GM12878 (cell line): ENCODE measurements around the gene NEGR1. TPM values are rescaled to one million over a fixed set of nuclear protein-coding genes. Genes with fewer than 3 reads are reported as not detected.

Source experiments
- ATAC-seq: fragments of 200-7000 bp; cut with Tn5 transposase; 3 replicates; pipeline ENCODE4 v1.9.1; 2020; ENCODE audit warnings: mild to moderate bottlenecking, moderate library complexity
- BruUV-seq: library from RNA; stranded (reverse); fragments of 400-500 nt; replicated peaks from 2 replicates; lab custom pipeline; 2021; lab: Mats Ljungman, UMichigan
- CTCF ChIA-PET: fragments of 300-600 bp; sonication (Branson Sonifier 250); formaldehyde crosslinking; extraction: SDS; loops from one replicate; lab custom pipeline; 2021; ENCODE audit warnings: inconsistent platforms; lab: Yijun Ruan, JAX
- POLR2A ChIA-PET: fragments of 350-600 bp; formaldehyde crosslinking; extraction: SDS; loops from one replicate; lab custom pipeline; 2021; ENCODE audit warnings: inconsistent platforms; lab: Charles Lee
- RAD21 ChIA-PET: fragments of 300-600 bp; sonication (Branson Sonifier 250); formaldehyde crosslinking; loops from one replicate; lab custom pipeline; 2023; ENCODE audit warnings: antibody characterized with exemption; ENCODE audit not compliant: unreplicated experiment; lab: Charles Lee
- SMC1A ChIA-PET: fragments of 300-600 bp; sonication (Branson Sonifier 250); formaldehyde crosslinking; loops from one replicate; lab custom pipeline; 2023; ENCODE audit not compliant: unreplicated experiment, uncharacterized antibody; lab: Charles Lee
- DNase-seq: peaks from one replicate; pipeline ENCODE4 v3.0.0-alpha.2; 2011; ENCODE audit warnings: low read depth, low spot score
- FAIRE-seq: peaks from 3 replicates; lab custom pipeline; 2011; peaks lifted over from hg19 to GRCh38; lab: Jason Lieb, UNC
- H2AFZ ChIP-seq: 2 replicates; pipeline ENCODE4 v1.6.0; 2011; ENCODE audit warnings: low read depth, low read length, control low read depth; ENCODE audit not compliant: control insufficient read depth
- H3K27ac ChIP-seq: 2 replicates; pipeline ENCODE4 v1.5.1; 2011; ENCODE audit warnings: control low read depth; ENCODE audit not compliant: control insufficient read depth, insufficient read depth
- H3K27me3 ChIP-seq, 2 experiments: replicated peaks in 1 of 2; 2 replicates each; pipeline versions ENCODE4 v1.6.0 to v1.6.1; 2011; ENCODE audit warnings: low read length in 1 of 2; ENCODE audit not compliant: control insufficient read depth in 2 of 2, insufficient read depth in 2 of 2
- H3K36me3 ChIP-seq, 2 experiments: 2 replicates each; pipeline ENCODE4 v1.5.1; 2011; ENCODE audit warnings: low read length in 1 of 2; ENCODE audit not compliant: control insufficient read depth in 2 of 2, insufficient read depth in 2 of 2
- H3K4me1 ChIP-seq: 2 replicates; pipeline ENCODE4 v1.6.1; 2011; ENCODE audit warnings: mild to moderate bottlenecking, low read length, moderate library complexity, mixed read lengths; ENCODE audit not compliant: control insufficient read depth, insufficient read depth
- H3K4me2 ChIP-seq: 2 replicates; pipeline ENCODE4 v1.6.0; 2011; ENCODE audit warnings: control low read depth; ENCODE audit not compliant: control insufficient read depth, insufficient read depth
- H3K4me3 ChIP-seq: fragments of 200-600 bp; sonication (generic); 2 replicates; pipeline ENCODE4 v1.5.1; 2016
- H3K79me2 ChIP-seq: 2 replicates; pipeline ENCODE4 v1.6.0; 2011; ENCODE audit warnings: low read length; ENCODE audit not compliant: control insufficient read depth, insufficient read depth
- H3K9ac ChIP-seq: 2 replicates; pipeline ENCODE4 v1.8.0; 2011; ENCODE audit warnings: low read length, control low read depth, mixed read lengths; ENCODE audit not compliant: control insufficient read depth, insufficient read depth
- H3K9me3 ChIP-seq: replicated peaks from 3 replicates; pipeline ENCODE4 v1.5.1; 2011; ENCODE audit warnings: mild to moderate bottlenecking, low read length; ENCODE audit not compliant: control insufficient read depth, insufficient read depth
- H4K20me1 ChIP-seq: 2 replicates; pipeline ENCODE4 v1.6.0; 2011; ENCODE audit not compliant: control insufficient read depth, insufficient read depth
- ATF2 ChIP-seq: IDR thresholded peaks from 2 replicates; pipeline ENCODE4 v1.6.1; 2012; ENCODE audit warnings: low read length, inconsistent platforms
- CBX5 ChIP-seq: sonication (generic); IDR thresholded peaks from 2 replicates; pipeline ENCODE4 v1.6.1; 2016; ENCODE audit warnings: low read depth, moderate library complexity, mild to moderate bottlenecking, inconsistent platforms
- ELK1 ChIP-seq: IDR thresholded peaks from 2 replicates; pipeline ENCODE4 v1.6.1; 2012; ENCODE audit warnings: low read depth, low read length, improper control_type of control experiment
- HSF1 ChIP-seq: fragments of 150-350 bp; IDR thresholded peaks from 2 replicates; pipeline ENCODE4 v1.6.1; 2014; ENCODE audit warnings: mild to moderate bottlenecking, low read depth, low read length
- MEF2A ChIP-seq: IDR thresholded peaks from 2 replicates; pipeline ENCODE4 v1.6.1; 2011; ENCODE audit warnings: low read depth, mild to moderate bottlenecking, low read length, moderate library complexity; ENCODE audit not compliant: insufficient read depth
- MYC ChIP-seq: IDR thresholded peaks from 2 replicates; pipeline ENCODE4 v1.6.1; 2011; ENCODE audit warnings: mild to moderate bottlenecking, low read length, moderate library complexity, inconsistent platforms; ENCODE audit not compliant: insufficient read depth, insufficient replicate concordance, insufficient read length, severe bottlenecking
- PBX3 ChIP-seq: IDR thresholded peaks from 2 replicates; pipeline ENCODE4 v1.6.1; 2011; ENCODE audit warnings: mild to moderate bottlenecking, low read depth, low read length, moderate library complexity; ENCODE audit not compliant: insufficient replicate concordance
- SMAD5 ChIP-seq: IDR thresholded peaks from 2 replicates; pipeline ENCODE4 v1.6.1; 2016; ENCODE audit warnings: antibody characterized with exemption, low read depth
- ZNF384 ChIP-seq: IDR thresholded peaks from 2 replicates; pipeline ENCODE4 v1.6.1; 2012; ENCODE audit warnings: low read depth, mild to moderate bottlenecking, low read length, improper control_type of control experiment, borderline replicate concordance
- WGBS: methylation state at CpG from one replicate; pipeline ENCODE4 v1.1.6; 2016; ENCODE audit warnings: low lambda C conversion rate; ENCODE audit not compliant: insufficient replicate concordance, insufficient coverage; ENCODE audit errors: missing lambda C conversion rate; 5-methylcytosine and 5-hydroxymethylcytosine counted together
- in situ Hi-C: fragments of 300-500 bp; cut with MboI; formaldehyde crosslinking; loops from 9 replicates; pipeline ENCODE4 v1.14.3; 2018; ENCODE audit warnings: mixed read lengths
- intact Hi-C: fragments of 100-400 bp; cut with micrococcal nuclease; formaldehyde crosslinking; loops from one replicate; pipeline ENCODE4 v1.14.2; 2022; ENCODE audit not compliant: unreplicated experiment
- polyA plus RNA-seq, 11 experiments: library from polyadenylated mRNA; depleted of rRNA in 4 of 11; unstranded in 6 of 11; stranded (reverse) in 5 of 11; fragments of >200 nt; fragmentation: Nextera tagmentation in 4 of 11; fragmentation: Illumina TruSeq in 1 of 11; extraction: Ambion mirVana in 4 of 11; extraction: Trizol in 1 of 11; gene quantifications; 1 replicate in 1 of 11; 2 replicates in 10 of 11; pipeline versions ENCODE4 v1.2.1 to v1.2.3, GENCODE V29; 2011 to 2016; ENCODE audit warnings: inconsistent platforms in 2 of 11, missing spikeins in 2 of 11, low read depth in 1 of 11
- total RNA-seq, 4 experiments: library from RNA; depleted of rRNA in 3 of 4; stranded (reverse); fragments of >200 nt in 3 of 4; fragmentation: Illumina TruSeq in 1 of 4; extraction: Trizol in 1 of 4; gene quantifications; 2 replicates each; pipeline versions ENCODE4 v1.2.1 to v1.2.3, GENCODE V29; 2013 to 2021

NEGR1 gene
- total and polyA plus RNA-seq, 10 of the 15 experiments (the other 5 are each of a cell fraction or from before 2014, with no cell fraction given) = under 0.01 to 0.03 (median 0.01) TPM; not detected in 7

- no peak for TF ChIP-seq ELK1
- no peak for TF ChIP-seq ATF2
- TF ChIP-seq SMAD5 = no peak
- TF ChIP-seq MEF2A = no peak
- no peak for TF ChIP-seq PBX3
Measured at GRCh38 chr1:71618766-71619530, 663.4 kb downstream of the NEGR1 start (continued).

GRCh38 chr1:71618191-71618590 lies 664.1 kb downstream of the NEGR1 start:
- no peaks in the 10 kb centered on the region for H3K27me3 ChIP-seq
- FAIRE-seq (no peak), DNase-seq (no peak), ATAC-seq (no peak)
- no peak overlapping the region for H3K4me2 ChIP-seq
- H3K36me3 ChIP-seq = no peaks in the 10 kb centered on the region
- POLR2A ChIA-PET = no interaction called here
- no peaks in the 10 kb centered on the region for H3K9me3 ChIP-seq
- no peaks in the 10 kb centered on the region for H3K4me1 ChIP-seq
- RAD21 ChIA-PET = no interaction called here
- CTCF ChIA-PET = no interaction called here
- 25% methylated on average over 4 of the region's 4 CpGs for WGBS
- no peaks in the 10 kb centered on the region for H4K20me1 ChIP-seq
- H3K27ac ChIP-seq = no peak overlapping the region
- SMC1A ChIA-PET = interaction anchor here (0.8 kb wide), 1 partner anchor 22 kb away, joined by 3 read pairs; no protein-coding TSS in a partner anchor
- intact Hi-C loops = no loop called here
- H3K4me3 ChIP-seq = no peak overlapping the region
- in situ Hi-C loops = no loop called here
- H2AFZ ChIP-seq = no peak overlapping the region
- no peak overlapping the region for H3K9ac ChIP-seq
- H3K79me2 ChIP-seq = no peaks in the 10 kb centered on the region
- no TSS peak for BruUV-seq
- no peak for TF ChIP-seq HSF1
- no peak for TF ChIP-seq CBX5
- no peak for TF ChIP-seq ZNF384
- no peak for TF ChIP-seq MYC
- no peak for TF ChIP-seq ATF2
